GM18870 (cell line): ENCODE measurements around the gene ASPSCR1.

Experiments
- ATAC-seq: cut with Tn5 transposase; IDR thresholded peaks from one replicate; pipeline ENCODE4 v1.9.1; 2021; ENCODE audit warnings: moderate library complexity; ENCODE audit not compliant: unreplicated experiment

The ASPSCR1 gene, protein sequence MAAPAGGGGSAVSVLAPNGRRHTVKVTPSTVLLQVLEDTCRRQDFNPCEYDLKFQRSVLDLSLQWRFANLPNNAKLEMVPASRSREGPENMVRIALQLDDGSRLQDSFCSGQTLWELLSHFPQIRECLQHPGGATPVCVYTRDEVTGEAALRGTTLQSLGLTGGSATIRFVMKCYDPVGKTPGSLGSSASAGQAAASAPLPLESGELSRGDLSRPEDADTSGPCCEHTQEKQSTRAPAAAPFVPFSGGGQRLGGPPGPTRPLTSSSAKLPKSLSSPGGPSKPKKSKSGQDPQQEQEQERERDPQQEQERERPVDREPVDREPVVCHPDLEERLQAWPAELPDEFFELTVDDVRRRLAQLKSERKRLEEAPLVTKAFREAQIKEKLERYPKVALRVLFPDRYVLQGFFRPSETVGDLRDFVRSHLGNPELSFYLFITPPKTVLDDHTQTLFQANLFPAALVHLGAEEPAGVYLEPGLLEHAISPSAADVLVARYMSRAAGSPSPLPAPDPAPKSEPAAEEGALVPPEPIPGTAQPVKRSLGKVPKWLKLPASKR

DNA sequence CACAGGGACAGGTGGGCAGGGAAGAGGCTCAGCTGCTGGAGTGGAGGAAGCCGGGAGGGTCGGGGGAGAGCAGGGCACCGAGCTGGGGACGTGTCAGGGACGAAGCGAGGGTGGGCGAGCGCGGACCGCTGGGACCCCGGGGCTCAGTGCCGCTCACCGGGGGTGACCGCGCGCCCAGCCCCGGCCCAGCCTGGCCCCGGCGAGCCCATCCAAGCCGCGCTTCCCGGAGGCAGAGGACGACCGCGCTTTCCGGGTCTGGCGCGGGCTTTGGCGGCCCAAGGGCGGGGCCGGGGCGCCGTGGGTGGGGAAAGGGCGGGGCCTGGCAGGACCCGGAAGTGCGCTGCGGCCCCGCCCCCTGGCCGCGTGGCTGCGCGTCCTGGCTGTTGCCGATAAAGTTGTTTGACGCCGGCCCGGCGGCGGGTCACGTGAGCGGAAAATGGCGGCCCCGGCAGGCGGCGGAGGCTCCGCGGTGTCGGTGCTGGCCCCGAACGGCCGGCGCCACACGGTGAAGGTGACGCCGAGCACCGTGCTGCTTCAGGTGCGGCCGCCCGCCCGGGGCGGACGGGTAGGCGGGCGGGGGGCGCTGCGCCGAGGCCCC, at the start of gene ASPSCR1:
ASPSCR1 (plus strand) TSS at position 419 of the 598 bp plus-strand sequence; CDS start at position 437, 18 bp downstream.
- peak; percentile 49 for ATAC-seq

GRCh38 chr17:81927653-81928543, 49.5 kb upstream of the ASPSCR1 start, which contains the start of gene MAFG:
Gene MAFG, minus strand, starts transcription at chr17:81927735. Its CDS starts 4,550 bp downstream, at chr17:81923185.
- peak; percentile 54 for ATAC-seq

- no peak for ATAC-seq
Observed at GRCh38 chr17:81928544-81929252, 48.7 kb upstream of the ASPSCR1 start.

- no peak for ATAC-seq
Observed at GRCh38 chr17:81929253-81930141, 47.9 kb upstream of the ASPSCR1 start.

GRCh38 chr17:81930142-81931125, 47.0 kb upstream of the ASPSCR1 start:
- ATAC-seq: no peak

DNA sequence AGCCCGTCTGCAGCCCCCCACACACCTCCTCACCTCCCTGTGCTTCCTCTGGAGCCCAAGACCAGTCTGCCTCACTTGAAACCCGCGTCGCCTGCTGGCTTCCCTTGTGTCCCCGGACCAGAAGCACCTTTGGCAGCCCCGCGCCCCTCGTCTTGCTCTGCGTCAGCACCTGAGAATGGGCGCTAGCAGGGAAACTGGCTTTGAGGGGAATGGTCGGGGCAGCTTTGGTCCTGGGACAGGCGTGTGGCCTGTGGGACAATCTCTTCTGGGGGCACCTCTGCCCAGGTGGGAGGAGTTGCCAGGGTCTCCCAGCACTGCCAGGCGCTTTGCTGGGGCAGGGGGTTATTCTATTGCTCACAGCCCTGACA, 46.3 kb upstream of the ASPSCR1 start:
- no peak for ATAC-seq

GRCh38 chr17:81931557-81932332, 45.7 kb upstream of the ASPSCR1 start:
- no peak for ATAC-seq

- no peak for ATAC-seq
Observed at GRCh38 chr17:81932333-81932983, 45.0 kb upstream of the ASPSCR1 start.

DNA sequence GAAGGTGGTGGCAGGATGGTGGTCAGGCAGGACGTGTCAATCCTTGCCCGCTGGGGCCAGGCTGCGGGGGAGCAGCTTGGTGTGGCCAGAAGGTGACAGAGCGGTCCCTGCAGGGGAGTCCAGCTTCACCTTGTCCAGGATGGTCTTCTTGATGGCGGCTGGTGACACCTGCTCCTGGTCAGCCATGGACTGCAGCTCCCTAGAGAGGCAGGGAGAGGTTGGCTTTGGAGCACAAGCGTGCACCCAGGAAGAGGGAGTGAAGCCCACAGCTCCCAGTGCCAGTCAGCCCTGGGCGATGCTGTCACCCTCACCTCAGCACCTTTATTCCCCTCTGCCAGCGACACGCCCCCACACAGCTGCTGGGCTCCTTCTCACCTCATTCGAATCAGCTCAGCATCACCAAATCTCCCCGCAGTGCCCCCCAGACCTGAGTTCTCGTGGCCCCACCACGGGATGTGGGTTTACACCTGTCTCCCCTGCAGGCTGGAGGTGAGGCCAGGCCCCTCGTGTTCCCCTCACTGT, 44.2 kb upstream of the ASPSCR1 start:
- no peak for ATAC-seq

- no peak for ATAC-seq
Observed at GRCh38 chr17:81934098-81934757, 43.2 kb upstream of the ASPSCR1 start.

DNA sequence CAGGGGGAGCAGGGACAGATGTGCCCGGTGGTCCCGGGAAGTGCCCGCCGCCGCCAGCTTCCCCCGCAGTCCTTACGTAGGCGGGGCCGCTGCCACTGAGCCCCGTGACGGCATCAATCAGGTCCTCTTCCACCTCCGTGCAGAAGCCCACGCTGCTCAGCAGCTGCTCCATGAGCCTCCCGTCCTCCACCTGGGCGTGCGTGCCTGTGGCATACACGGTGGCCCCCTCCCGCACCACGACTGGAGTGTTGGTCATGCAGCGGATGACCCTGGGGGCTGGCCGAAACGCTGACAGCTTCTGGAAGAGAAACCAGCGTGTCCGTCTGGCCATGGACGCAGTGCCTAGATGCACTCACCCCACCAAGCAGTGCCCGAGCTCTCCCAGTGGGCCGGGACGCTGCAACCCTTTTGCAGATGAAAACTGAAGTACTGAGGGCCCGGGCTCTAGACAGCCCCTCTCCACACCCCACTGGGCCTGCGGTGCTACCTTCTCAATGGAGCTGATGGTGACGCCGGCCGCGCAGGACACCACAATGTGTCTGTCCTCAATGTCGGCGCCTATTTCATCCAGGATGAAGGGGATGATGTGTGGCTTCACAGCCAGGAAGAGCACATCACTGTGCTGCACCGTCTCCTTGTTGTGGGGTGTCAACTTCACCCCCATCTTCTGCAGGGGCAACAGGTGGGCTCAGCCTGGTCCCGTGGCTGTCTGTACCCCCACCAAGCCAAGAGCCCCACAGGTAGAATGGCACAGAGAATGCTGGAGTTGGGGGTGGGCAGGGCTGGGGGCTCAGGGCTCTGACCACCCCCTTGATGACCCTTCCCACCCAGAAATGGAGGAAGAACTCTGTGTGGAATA, 42.4 kb upstream of the ASPSCR1 start:
- no peak for ATAC-seq

DNA sequence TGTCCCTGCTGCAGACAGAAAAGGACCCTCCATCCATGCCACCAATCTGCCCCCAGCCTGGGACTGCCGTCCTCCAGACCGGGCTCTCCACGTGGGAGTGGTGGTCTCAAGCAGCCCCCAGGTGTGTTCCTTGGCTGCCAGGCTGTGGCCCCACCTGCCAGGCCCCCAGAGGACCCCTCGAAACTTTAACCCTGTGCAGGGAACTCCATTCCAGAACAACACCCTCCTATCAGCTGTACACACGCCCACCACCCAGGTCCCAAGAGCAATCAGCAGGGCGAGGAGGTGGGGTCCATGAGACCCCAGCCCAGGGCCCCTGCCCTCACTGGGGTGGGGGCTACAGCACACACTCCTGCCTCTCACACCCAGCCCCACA, 41.7 kb upstream of the ASPSCR1 start:
- no peak for ATAC-seq

DNA sequence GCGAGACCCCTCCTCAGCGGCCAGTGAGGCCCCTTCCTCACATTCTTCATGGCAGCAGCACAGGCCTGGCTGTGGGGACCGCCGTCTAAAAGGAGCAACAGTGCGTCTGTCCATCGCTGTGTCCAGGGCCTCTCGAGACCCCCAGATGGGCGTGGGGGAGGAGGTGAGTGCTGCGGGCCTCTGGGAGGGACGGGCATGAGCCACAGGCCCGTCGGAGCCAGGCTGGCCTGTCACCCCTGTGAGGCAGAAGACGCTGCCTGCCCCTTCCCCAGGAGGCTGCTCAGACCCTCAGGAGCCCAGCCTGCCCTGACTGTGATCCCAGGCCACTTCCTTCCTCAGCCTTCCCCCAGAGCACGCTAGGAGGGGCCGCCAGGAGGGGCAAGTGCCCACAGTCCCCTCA, 38.2 kb upstream of the ASPSCR1 start:
- no peak for ATAC-seq

DNA sequence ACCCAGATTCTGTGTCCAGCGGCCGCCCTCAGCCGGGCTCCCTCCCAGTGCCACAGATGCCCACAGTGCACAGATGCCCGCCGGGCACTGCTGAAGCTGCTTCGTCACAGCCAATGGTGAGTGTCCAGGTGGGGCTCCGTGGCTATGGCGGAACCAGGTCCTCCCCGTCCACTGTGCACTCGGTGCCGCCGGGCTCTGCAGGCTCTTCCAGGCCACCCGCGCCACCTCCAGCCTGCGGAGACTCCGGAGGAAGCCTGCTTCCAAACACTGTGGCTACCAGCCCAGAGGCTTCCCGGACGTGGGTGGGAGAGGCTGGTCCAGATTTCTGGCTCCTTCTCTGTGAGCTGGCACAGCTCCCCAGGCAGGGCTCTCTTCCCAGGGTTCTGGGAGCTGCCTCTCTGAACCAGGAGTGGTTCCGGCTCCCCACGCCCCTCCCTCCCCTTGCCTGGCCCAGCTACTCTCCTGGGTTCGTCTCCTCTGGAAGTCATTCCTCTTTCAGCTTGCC, 37.5 kb upstream of the ASPSCR1 start:
- ATAC-seq: no peak
